HG02759 (cell line): ENCODE data around the gene ANKRD12.
"Not testable (repeated sequence)": the region's sequence is repeated elsewhere in the genome, so short reads cannot be mapped to it uniquely, and the experiment has no call there.

Experiments used
- ATAC-seq: cut with Tn5 transposase; IDR thresholded peaks from one replicate; pipeline ENCODE4 v1.9.1; 2021; ENCODE audit warnings: mild to moderate bottlenecking, moderate library complexity; ENCODE audit not compliant: unreplicated experiment

The ANKRD12 gene

GRCh38 chr18:9140381-9140780, 3.8 kb downstream of the ANKRD12 start:
- ATAC-seq: no peak

GRCh38 chr18:9140984-9141383, 4.4 kb downstream of the ANKRD12 start:
- no peak for ATAC-seq

GRCh38 chr18:9146224-9146623, 9.6 kb downstream of the ANKRD12 start:
- ATAC-seq: no peak

- ATAC-seq: peak; percentile 55
Measured at GRCh38 chr18:9147440-9148202, 11.0 kb downstream of the ANKRD12 start.

- no peak for ATAC-seq
Measured at GRCh38 chr18:9148203-9148552, 11.6 kb downstream of the ANKRD12 start.

GRCh38 chr18:9150121-9150520, 13.5 kb downstream of the ANKRD12 start:
- ATAC-seq: no peak

DNA sequence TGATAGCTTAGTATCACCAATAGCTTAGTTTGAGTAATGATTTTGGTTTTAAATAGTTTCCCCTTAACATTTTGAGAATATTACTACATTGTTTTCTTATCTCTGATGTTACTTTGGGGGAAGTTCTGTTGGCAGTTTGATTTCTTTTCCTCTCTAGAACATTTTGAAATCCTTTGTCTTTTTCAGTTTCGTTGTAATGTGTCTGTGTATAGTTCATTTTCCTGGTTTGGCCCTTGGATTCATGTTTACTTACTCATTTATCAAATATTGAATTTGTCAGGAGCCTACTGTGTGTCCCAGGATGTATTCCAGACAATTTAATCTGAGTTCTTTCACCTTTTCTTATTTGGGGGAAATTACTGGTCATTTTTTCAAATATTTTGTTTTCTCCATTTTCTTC, 16.7 kb downstream of the ANKRD12 start:
- ATAC-seq: no peak

GRCh38 chr18:9156604-9157249, 20.1 kb downstream of the ANKRD12 start:
- ATAC-seq: no peak

GRCh38 chr18:9157806-9158205, 21.2 kb downstream of the ANKRD12 start:
- ATAC-seq: no peak

GRCh38 chr18:9160014-9160413, 23.4 kb downstream of the ANKRD12 start:
- ATAC-seq: no peak

DNA sequence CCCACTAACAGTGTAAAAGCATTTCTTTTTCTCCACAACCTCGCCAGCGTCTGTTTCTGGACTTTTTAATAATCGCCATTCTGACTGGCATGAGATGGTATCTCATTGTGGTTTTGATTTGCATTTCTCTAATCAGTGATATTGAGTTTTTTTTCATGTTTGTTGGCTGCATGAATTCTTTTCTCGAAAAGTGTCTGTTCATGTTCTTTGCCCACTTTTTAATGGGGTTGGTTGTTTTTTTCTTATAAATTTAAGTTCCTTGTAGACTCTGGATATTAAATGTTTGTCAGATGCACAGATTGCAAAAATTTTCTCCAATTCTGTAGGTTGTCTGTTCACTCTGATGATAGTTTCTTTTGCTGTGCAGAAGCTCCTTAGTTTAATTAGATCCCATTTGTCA, 26.1 kb downstream of the ANKRD12 start:
- not testable (repeated sequence) for ATAC-seq

DNA sequence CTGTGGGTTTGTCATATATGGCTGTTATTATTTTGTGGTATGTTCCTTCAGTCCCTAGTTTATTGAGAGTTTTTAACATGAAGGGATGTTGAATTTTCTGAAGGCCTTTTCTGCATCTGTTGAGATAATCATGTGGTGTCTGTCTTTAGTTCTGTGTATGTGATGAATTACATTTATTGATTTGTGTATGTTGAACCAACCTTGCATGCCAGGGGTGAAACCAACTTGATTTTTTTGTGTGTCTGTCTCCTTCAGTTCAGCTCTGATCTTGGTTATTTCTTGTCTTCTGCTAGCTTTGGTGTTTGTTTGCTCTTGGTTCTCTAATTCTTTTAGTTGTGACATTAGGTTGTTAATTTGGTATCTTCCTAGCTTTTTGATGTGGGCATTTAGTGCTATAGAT, 27.6 kb downstream of the ANKRD12 start:
- not testable (repeated sequence) for ATAC-seq

- not testable (repeated sequence) for ATAC-seq
Measured at GRCh38 chr18:9165883-9166282, 29.3 kb downstream of the ANKRD12 start.

DNA sequence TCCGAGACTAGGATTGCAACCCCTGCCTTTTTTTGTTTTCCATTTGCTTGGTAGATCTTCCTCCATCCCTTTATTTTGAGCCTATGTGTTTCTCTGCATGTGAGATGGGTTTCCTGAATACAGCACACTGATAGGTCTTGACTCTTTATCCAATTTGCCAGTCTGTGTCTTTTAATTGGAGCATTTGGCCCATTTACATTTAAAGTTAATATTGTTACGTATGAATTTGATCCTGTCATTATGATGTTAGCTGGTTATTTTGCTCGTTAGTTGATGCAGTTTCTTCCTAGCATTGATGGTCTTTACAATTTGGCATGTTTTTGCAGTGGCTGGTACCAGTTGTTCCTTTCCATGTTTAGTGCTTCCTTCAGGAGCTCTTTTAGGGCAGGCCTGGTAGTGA, 32.9 kb downstream of the ANKRD12 start:
- not testable (repeated sequence) for ATAC-seq

DNA sequence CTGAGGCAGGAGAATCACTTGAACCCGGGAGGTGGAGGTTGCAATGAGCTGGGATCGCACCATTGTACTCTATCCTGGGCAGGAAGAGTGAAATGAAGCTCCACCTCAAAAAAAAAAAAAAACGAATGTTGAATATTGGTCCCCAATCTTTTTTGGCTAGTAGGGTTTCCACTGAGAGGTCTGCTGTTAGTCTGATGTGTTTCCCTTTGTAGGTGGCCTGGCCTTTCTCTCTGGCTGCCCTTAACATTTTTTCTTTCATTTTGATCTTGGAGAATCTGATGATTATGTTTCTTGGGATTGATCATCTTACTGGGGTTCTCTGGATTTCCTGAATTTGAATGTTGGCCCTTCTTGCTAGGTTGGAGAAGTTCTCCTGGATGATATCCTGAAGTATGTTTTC, 35.3 kb downstream of the ANKRD12 start:
- ATAC-seq: not testable (repeated sequence)

DNA sequence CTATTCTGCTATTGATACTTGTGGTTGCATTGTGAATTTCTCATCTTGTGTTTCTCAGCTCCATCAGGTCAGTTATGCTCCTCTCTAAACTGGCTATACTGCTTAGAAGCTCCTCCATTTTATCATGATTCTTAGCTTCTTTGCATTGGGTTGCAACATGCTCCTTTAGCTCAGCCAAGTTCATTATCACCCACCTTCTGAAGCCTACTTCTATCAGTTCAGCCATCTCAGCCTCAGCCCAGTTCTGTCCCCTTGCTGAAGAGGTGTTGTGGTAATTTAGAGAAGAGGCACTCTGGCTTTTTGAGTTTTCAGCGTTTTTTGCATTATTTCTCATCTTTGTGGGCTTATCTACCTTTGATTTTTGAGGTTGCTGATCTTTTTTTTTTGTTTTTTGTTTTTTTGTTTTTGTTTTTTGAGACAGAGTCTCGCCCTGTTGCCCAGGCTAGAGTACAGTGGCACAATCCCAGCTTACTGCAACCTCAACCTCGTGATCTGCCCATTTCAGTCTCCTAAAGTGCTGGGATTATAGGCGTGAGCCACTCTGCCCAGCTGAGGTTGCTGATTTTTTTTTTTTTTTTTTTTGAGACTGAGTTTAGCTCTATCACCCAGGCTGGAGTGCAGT, 36.0 kb downstream of the ANKRD12 start:
- no peak for ATAC-seq

DNA sequence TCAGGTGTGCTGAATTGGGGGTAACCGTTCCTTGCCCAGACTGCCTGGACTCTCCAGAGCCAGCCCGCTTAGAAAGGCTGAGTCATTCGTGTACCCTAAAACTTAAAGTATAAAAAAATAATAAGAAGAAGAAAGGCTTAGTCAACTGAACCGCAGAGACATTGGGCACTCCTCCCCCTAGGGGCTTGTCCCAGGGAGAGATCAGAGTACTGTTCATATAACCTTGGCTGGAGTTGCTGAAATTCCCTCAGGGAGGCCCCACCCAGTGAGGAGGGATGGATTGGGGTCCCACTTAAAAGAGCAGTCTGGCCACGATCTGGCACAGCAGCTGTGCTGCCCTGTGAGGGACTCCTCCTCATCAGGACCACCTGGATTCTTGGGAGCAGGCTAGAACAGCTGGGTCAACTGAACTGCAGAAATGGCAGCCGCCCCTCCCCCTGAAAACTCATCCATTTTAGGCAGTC, 37.2 kb downstream of the ANKRD12 start:
- ATAC-seq: peak; percentile 61

DNA sequence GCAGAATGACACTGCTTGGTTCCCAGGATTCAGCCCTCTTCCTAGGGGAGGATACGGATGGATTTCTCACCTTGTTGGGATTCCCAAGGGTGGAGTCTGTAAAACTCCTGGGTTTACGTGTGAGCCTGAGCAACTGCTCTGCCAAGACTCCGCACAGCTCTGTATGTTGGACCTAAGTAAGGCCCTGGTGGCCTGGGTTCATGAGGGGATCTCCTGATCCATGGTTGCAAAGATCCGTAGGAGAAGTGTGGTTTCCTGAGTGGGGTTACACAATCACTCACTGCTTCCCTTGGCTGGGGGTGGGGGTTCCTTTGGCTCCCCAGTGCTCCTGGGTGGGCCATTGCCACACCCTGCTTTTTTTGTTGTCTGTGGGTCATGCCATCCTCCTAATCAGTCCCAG, 37.7 kb downstream of the ANKRD12 start:
- no peak for ATAC-seq

GRCh38 chr18:9175115-9175514, 38.5 kb downstream of the ANKRD12 start:
- no peak for ATAC-seq

DNA sequence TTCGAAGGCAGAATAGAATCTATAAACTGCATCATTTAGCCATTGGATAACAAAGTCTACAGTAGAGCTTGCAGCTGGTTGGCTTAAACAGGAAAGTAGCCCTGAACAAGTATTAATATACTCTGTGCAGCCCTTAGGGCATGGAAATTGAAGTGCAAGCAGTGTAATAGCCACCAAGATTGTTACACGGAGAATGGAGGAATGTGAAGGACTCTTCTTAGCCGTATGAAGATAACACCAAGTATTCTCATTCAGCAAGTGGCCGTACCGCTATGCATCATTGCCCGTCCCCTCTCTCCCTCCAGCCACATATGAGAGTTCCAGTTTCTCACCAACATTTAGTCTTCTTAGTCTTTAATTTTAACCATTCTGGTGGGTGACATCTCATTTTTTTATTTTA, 40.5 kb downstream of the ANKRD12 start:
- no peak for ATAC-seq

- ATAC-seq: no peak
Measured at GRCh38 chr18:9177466-9177865, 40.9 kb downstream of the ANKRD12 start.

DNA sequence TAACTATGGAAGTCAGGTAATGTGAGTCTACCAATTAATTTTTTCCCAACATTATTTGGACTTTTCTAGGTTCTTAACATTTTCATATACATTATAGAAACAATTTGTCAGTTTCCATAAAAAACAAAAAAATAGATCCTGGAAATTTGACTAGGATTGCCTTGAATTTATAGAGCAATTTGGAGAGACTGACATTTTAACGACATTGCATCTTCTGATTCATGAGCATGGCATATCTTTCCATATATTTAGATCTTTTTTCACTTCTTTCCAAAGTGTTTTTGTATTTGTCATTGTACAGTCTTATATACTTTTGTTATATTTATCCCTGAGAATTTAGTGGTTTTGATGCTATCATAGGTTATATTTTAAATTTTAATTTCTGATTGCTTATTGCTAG, 42.0 kb downstream of the ANKRD12 start:
- no peak for ATAC-seq
